Loucy (cell line): ENCODE data around the gene SCRT2.

ENCODE experiments used
- H2AFZ ChIP-seq: fragments of 200-600 bp; sonication (generic); 2 replicates; pipeline ENCODE4 v1.6.0; 2016; ENCODE audit warnings: antibody characterized with exemption, mild to moderate bottlenecking, low read length, moderate library complexity
- H3F3A ChIP-seq: fragments of 200-600 bp; 2 replicates; pipeline ENCODE4 v1.6.0; 2016; ENCODE audit warnings: antibody characterized with exemption, low read depth, mild to moderate bottlenecking
- H3K27me3 ChIP-seq: fragments of 200-600 bp; sonication (generic); 2 replicates; pipeline ENCODE4 v1.6.1; 2014; ENCODE audit warnings: low read length, mild to moderate bottlenecking; ENCODE audit not compliant: insufficient read depth, poor library complexity, severe bottlenecking
- H3K36me3 ChIP-seq: fragments of 200-600 bp; sonication (generic); 2 replicates; pipeline ENCODE4 v1.6.1; 2016; ENCODE audit warnings: low read length; ENCODE audit not compliant: insufficient read depth
- H3K4me1 ChIP-seq: fragments of 200-600 bp; sonication (generic); 2 replicates; pipeline ENCODE4 v1.5.1; 2014; ENCODE audit warnings: low read length, mild to moderate bottlenecking; ENCODE audit not compliant: insufficient read depth, poor library complexity, severe bottlenecking
- H3K4me2 ChIP-seq: fragments of 200-600 bp; sonication (generic); 2 replicates; pipeline ENCODE4 v1.6.0; 2014; ENCODE audit warnings: antibody characterized with exemption, low read length, low read depth, mild to moderate bottlenecking; ENCODE audit not compliant: poor library complexity, severe bottlenecking
- H3K4me3 ChIP-seq: fragments of 200-600 bp; sonication (generic); 2 replicates; pipeline ENCODE4 v1.5.1; 2014; ENCODE audit warnings: low read length, mild to moderate bottlenecking, mixed read lengths; ENCODE audit not compliant: poor library complexity, severe bottlenecking
- H3K79me2 ChIP-seq: fragments of 200-600 bp; sonication (generic); 2 replicates; pipeline ENCODE4 v1.6.1; 2014; ENCODE audit warnings: low read length; ENCODE audit not compliant: insufficient read depth
- H3K9ac ChIP-seq: fragments of 200-600 bp; sonication (generic); 2 replicates; pipeline ENCODE4 v1.6.0; 2014; ENCODE audit warnings: mild to moderate bottlenecking, low read depth, low read length, moderate library complexity; ENCODE audit not compliant: poor library complexity, severe bottlenecking
- H3K9me2 ChIP-seq: fragments of 200-600 bp; sonication (generic); replicated peaks from 2 replicates; pipeline ENCODE4 v1.6.1; 2016; ENCODE audit warnings: low read depth, low read length, mixed read lengths
- H3K9me3 ChIP-seq: fragments of 200-600 bp; sonication (generic); 2 replicates; pipeline ENCODE4 v1.6.1; 2014; ENCODE audit warnings: mild to moderate bottlenecking, antibody characterized with exemption, low read length, low read depth; ENCODE audit not compliant: insufficient read depth
- H4K20me1 ChIP-seq: fragments of 200-600 bp; sonication (generic); 2 replicates; pipeline ENCODE4 v1.6.0; 2014; ENCODE audit warnings: antibody characterized with exemption, low read length, mild to moderate bottlenecking; ENCODE audit not compliant: insufficient read depth, poor library complexity, severe bottlenecking
- CTCF ChIP-seq: fragments of 200-600 bp; sonication (generic); conservative IDR thresholded peaks from 2 replicates; pipeline ENCODE4 v1.5.1; 2014; ENCODE audit warnings: mild to moderate bottlenecking, antibody characterized with exemption, low read length
- EZH2phosphoT487 ChIP-seq: fragments of 200-600 bp; IDR thresholded peaks from 2 replicates; pipeline ENCODE4 v1.6.1; 2018; ENCODE audit warnings: antibody characterized with exemption, mild to moderate bottlenecking, moderate library complexity, borderline replicate concordance

SCRT2 gene

GRCh38 chr20:703006-703405 is 27.4 kb upstream of the SCRT2 start:
- Histone ChIP-seq H3K9me3 (no peaks in the 10 kb centered on the region), H2AFZ (no peak overlapping the region), H3K4me1 (peaks cover 10% of the 10 kb centered on the region), H3K9ac (no peak overlapping the region), H4K20me1 (no peaks in the 10 kb centered on the region), H3K9me2 (no peaks in the 10 kb centered on the region), H3K79me2 (no peaks in the 10 kb centered on the region), H3F3A (no peaks in the 10 kb centered on the region), H3K27me3 (no peaks in the 10 kb centered on the region), H3K4me2 (no peak overlapping the region), H3K36me3 (no peaks in the 10 kb centered on the region), H3K4me3 (no peak overlapping the region)
- TF ChIP-seq EZH2phosphoT487 (no peak), CTCF (no peak)

GRCh38 chr20:701401-702129 is 26.0 kb upstream of the SCRT2 start:
- H2AFZ ChIP-seq, result no peak overlapping the region
- H3K4me3 ChIP-seq, result no peak overlapping the region
- no peak overlapping the region for H3K9ac ChIP-seq
- no peaks in the 10 kb centered on the region for H3F3A ChIP-seq
- H3K9me3 ChIP-seq, result no peaks in the 10 kb centered on the region
- H4K20me1 ChIP-seq, result no peaks in the 10 kb centered on the region
- H3K79me2 ChIP-seq, result no peaks in the 10 kb centered on the region
- no peak for TF ChIP-seq CTCF
- TF ChIP-seq EZH2phosphoT487, result no peak
- peaks cover 10% of the 10 kb centered on the region for H3K4me1 ChIP-seq
- no peaks in the 10 kb centered on the region for H3K9me2 ChIP-seq
- H3K27me3 ChIP-seq, result no peaks in the 10 kb centered on the region
- no peak overlapping the region for H3K4me2 ChIP-seq
- H3K36me3 ChIP-seq, result no peaks in the 10 kb centered on the region

GRCh38 chr20:699811-700338 is 24.3 kb upstream of the SCRT2 start:
- no peak overlapping the region for H2AFZ ChIP-seq
- no peaks in the 10 kb centered on the region for H4K20me1 ChIP-seq
- peak overlapping the region; percentile 46 for H3K4me2 ChIP-seq
- peak overlapping the region; percentile 34 for H3K9ac ChIP-seq
- no peaks in the 10 kb centered on the region for H3K27me3 ChIP-seq
- H3F3A ChIP-seq, result no peaks in the 10 kb centered on the region
- TF ChIP-seq CTCF, result no peak
- TF ChIP-seq EZH2phosphoT487, result no peak
- no peak overlapping the region for H3K4me3 ChIP-seq
- H3K79me2 ChIP-seq, result no peaks in the 10 kb centered on the region
- H3K9me2 ChIP-seq, result no peaks in the 10 kb centered on the region
- H3K9me3 ChIP-seq, result no peaks in the 10 kb centered on the region
- no peaks in the 10 kb centered on the region for H3K36me3 ChIP-seq
- H3K4me1 ChIP-seq, result peaks cover 10% of the 10 kb centered on the region
